ENCODE measurements around the gene TMEM88.

DNA sequence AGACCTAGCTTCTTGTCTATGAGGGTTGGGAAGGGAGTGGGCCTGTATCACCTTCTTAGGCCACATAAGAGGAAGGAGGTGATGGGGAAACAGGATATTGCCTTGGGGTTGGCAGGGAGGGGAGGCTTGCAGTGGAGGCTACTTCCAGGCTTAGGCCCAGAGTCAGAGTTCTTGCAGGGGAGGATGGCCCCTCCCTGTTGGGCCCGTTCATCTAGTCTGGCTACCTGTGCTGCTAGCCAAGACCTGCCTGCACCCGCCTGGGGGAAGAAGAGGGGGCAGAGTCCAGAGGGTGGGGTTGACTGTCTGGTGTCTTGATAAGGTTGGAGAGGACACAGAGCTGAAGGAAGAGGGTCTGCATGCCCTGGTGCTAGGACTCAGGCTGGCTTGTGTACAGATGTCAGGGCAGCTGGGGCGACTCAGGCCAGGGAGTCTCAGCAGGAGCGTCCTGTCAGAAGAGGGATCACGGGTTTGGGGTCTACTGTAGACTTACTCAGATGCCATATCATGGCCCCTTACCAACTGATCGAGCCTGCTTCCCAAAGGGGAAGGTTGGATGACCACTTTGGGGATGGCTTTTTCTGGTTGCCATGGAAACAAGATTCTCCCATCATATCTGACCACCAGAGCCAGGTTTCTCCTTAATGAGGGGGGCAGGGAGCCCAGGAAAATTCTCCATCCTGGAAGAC, 15.5 kb upstream of the TMEM88 start:
- TF ChIP-seq, protein P1, sequence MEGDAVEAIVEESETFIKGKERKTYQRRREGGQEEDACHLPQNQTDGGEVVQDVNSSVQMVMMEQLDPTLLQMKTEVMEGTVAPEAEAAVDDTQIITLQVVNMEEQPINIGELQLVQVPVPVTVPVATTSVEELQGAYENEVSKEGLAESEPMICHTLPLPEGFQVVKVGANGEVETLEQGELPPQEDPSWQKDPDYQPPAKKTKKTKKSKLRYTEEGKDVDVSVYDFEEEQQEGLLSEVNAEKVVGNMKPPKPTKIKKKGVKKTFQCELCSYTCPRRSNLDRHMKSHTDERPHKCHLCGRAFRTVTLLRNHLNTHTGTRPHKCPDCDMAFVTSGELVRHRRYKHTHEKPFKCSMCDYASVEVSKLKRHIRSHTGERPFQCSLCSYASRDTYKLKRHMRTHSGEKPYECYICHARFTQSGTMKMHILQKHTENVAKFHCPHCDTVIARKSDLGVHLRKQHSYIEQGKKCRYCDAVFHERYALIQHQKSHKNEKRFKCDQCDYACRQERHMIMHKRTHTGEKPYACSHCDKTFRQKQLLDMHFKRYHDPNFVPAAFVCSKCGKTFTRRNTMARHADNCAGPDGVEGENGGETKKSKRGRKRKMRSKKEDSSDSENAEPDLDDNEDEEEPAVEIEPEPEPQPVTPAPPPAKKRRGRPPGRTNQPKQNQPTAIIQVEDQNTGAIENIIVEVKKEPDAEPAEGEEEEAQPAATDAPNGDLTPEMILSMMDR (IDR thresholded peaks at IDR 0.05; ENCODE audit: insufficient read depth, low read depth, low read length), result no peak
- no peak for TF ChIP-seq EZH2 (IDR thresholded peaks at IDR 0.05; ENCODE audit: insufficient read depth, low read length)
